Measurements from ENCODE around the gene SZT2.
A peak's percentile ranks its signal among the peaks of the same experiment; 100 is the strongest.

The SZT2 gene

DNA sequence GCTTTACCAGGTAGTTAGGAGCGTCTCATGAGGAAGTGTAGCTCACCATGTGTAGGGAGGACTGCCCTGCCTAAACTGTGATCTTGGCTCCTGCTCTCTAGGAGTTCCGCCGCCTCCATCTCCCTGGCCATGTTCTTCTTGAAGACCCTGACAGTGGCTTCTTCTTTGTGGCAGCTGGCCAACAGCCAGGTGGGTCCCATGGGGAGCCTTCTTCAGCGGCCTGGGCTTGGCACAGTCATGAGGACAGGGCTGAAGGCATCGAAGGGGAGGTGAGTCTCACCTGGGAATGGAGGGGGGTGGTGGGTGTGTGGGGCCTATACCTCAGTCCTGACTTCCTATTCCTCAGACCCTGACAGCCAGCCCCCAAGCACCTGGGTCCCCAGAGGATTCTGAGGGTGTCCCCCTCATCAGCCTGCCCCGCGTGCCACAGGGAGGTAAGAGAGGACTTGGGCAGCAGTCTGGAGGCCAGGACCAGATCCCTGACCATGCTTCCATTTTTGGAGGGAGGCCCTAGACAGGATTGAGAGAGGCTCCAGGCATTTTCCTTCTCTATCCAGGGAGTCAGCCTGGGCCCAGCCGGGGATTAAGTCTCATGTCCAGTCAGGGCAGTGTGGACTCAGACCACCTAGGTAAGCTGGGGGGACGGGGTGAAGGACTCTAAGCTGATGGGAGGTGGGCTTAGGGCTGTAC, 42.6 kb downstream of the SZT2 start:
- no peak for ATAC-seq
- TF ChIP-seq GLIS3 (CRISPR knock-in tag; IDR thresholded peaks at IDR 0.05) (no peak), PPARA (CRISPR knock-in tag; IDR thresholded peaks at IDR 0.05; ENCODE audit: borderline replicate concordance) (no peak), ZNF8 (CRISPR knock-in tag; IDR thresholded peaks at IDR 0.05) (no peak), OSR1 (CRISPR knock-in tag; IDR thresholded peaks at IDR 0.05) (no peak), BACH2 (CRISPR knock-in tag; IDR thresholded peaks at IDR 0.05; ENCODE audit: borderline replicate concordance) (no peak), SNAI2 (CRISPR knock-in tag; IDR thresholded peaks at IDR 0.05) (no peak), ZNF70 (CRISPR knock-in tag; IDR thresholded peaks at IDR 0.05) (no peak), ZNF565 (CRISPR knock-in tag; conservative IDR thresholded peaks at IDR 0.05; ENCODE audit: low read depth) (no peak), CSDC2 (CRISPR knock-in tag; IDR thresholded peaks at IDR 0.05) (no peak), ZFP3 (CRISPR knock-in tag; IDR thresholded peaks at IDR 0.05) (no peak), TCF4 (CRISPR knock-in tag; IDR thresholded peaks at IDR 0.05; ENCODE audit: borderline replicate concordance) (no peak), RARB (CRISPR knock-in tag; IDR thresholded peaks at IDR 0.05) (no peak), ZC3H10 (CRISPR knock-in tag; IDR thresholded peaks at IDR 0.05) (no peak), ISL1 (CRISPR knock-in tag; IDR thresholded peaks at IDR 0.05) (no peak), ESRRG (CRISPR knock-in tag; IDR thresholded peaks at IDR 0.05) (no peak)
- TF ChIP-seq, protein P1, sequence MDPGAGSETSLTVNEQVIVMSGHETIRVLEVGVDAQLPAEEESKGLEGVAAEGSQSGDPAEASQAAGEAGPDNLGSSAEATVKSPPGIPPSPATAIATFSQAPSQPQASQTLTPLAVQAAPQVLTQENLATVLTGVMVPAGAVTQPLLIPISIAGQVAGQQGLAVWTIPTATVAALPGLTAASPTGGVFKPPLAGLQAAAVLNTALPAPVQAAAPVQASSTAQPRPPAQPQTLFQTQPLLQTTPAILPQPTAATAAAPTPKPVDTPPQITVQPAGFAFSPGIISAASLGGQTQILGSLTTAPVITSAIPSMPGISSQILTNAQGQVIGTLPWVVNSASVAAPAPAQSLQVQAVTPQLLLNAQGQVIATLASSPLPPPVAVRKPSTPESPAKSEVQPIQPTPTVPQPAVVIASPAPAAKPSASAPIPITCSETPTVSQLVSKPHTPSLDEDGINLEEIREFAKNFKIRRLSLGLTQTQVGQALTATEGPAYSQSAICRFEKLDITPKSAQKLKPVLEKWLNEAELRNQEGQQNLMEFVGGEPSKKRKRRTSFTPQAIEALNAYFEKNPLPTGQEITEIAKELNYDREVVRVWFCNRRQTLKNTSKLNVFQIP (CRISPR knock-in tag; IDR thresholded peaks at IDR 0.05; ENCODE audit: borderline replicate concordance, low read depth): no peak
- TF ChIP-seq, protein P2, sequence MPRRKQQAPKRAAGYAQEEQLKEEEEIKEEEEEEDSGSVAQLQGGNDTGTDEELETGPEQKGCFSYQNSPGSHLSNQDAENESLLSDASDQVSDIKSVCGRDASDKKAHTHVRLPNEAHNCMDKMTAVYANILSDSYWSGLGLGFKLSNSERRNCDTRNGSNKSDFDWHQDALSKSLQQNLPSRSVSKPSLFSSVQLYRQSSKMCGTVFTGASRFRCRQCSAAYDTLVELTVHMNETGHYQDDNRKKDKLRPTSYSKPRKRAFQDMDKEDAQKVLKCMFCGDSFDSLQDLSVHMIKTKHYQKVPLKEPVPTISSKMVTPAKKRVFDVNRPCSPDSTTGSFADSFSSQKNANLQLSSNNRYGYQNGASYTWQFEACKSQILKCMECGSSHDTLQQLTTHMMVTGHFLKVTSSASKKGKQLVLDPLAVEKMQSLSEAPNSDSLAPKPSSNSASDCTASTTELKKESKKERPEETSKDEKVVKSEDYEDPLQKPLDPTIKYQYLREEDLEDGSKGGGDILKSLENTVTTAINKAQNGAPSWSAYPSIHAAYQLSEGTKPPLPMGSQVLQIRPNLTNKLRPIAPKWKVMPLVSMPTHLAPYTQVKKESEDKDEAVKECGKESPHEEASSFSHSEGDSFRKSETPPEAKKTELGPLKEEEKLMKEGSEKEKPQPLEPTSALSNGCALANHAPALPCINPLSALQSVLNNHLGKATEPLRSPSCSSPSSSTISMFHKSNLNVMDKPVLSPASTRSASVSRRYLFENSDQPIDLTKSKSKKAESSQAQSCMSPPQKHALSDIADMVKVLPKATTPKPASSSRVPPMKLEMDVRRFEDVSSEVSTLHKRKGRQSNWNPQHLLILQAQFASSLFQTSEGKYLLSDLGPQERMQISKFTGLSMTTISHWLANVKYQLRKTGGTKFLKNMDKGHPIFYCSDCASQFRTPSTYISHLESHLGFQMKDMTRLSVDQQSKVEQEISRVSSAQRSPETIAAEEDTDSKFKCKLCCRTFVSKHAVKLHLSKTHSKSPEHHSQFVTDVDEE (CRISPR knock-in tag; IDR thresholded peaks at IDR 0.05): no peak

DNA sequence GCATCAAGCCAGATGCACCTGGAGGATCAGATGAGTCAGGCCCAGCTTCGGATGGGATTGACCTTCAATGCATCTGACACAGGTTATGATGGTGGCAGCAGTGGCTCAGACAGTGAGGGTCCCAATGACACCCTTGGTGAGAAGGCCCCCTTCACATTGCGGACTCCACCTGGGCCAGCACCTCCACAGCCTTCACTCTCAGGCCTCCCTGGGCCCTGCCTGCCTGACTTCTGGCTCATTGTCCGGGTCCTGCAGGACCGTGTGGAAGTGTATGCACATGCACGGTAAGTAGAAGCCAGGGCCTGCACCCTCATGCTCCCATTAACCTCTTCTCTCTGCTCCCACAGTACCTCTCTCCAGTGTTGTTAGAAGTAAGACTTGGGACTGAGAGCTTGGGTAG, 43.2 kb downstream of the SZT2 start:
- no peak for ATAC-seq
- TF ChIP-seq ISL1 (CRISPR knock-in tag; IDR thresholded peaks at IDR 0.05): no peak
- TF ChIP-seq TCF4 (CRISPR knock-in tag; IDR thresholded peaks at IDR 0.05; ENCODE audit: borderline replicate concordance): no peak

DNA sequence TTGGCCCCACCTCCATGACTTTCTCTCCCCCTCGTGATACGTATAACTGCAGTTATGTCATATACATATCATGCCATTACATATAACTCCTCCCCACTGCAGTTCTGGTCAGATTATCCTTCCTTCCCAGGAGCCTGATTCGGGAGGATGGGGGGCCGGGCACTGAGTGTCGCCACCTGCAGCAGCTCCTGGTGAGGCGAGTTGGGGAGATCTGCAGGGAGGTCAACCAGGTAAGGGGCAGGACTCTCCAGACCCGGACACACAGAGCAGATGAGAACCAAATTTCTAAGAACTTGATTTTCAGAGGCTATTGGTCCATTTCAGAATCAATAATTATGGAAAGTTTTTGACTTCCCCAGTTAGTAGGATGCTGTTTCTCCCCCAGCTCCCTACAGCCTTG, 44.6 kb downstream of the SZT2 start:
- TF ChIP-seq TCF4 (CRISPR knock-in tag; IDR thresholded peaks at IDR 0.05; ENCODE audit: borderline replicate concordance) (no peak), OSR1 (CRISPR knock-in tag; IDR thresholded peaks at IDR 0.05) (no peak)
- no peak for ATAC-seq

DNA sequence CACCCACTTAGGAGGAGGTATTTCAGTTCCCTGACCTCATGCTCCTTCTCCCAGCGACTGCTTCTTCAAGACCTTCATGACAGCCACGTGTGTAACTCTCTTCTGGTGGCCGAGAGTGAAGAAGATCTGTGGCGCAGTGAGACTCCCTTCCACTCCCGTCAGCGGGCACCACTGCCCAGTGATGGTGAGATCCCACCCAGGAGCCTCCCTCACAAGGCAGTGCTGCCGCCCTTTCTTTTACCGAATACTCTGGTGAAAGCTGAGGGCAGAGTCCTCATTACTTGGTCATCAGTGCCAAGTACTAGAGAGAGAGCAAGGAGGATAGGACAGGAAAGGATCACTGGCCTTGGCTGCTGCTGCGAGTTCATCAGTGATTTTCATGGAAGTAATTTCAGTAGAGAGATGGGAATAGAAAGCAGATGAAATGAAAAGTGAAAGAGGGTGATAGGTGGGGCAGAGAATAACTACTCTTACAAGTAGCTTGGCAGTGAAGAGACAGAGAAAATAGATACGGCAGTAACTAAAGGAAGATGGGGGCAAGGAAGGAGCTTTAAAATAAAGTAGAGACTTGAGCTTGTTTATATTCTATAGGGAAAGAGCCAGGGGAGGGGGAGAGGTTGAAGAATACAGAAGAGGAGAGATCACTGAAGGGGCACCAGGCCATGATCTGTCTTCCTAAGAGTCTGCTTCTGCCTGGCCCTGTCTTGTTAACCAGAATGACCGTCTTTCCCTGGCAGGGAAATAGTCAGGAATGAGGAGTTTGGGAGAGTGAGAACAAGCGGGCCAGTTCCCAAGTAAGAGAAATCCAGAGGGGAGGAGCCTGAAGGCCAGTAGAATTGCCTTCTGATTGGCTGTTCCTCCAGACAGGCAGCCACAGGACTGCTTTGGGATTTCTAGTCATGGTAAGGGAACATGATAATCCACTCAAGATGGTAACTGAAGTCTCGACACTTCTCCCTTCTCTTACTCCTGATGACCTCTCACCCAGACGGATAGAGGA, 45.7 kb downstream of the SZT2 start:
- peak; percentile 43 for ATAC-seq
- no peak for TF ChIP-seq CSDC2 (CRISPR knock-in tag; IDR thresholded peaks at IDR 0.05)
- TF ChIP-seq PPARA (CRISPR knock-in tag; IDR thresholded peaks at IDR 0.05; ENCODE audit: borderline replicate concordance): no peak
- no peak for TF ChIP-seq ZNF565 (CRISPR knock-in tag; conservative IDR thresholded peaks at IDR 0.05; ENCODE audit: low read depth)
- no peak for TF ChIP-seq ARNTL (CRISPR knock-in tag; IDR thresholded peaks at IDR 0.05; ENCODE audit: borderline replicate concordance, low read depth)
- TF ChIP-seq RARB (CRISPR knock-in tag; IDR thresholded peaks at IDR 0.05): no peak
- TF ChIP-seq, protein P3, sequence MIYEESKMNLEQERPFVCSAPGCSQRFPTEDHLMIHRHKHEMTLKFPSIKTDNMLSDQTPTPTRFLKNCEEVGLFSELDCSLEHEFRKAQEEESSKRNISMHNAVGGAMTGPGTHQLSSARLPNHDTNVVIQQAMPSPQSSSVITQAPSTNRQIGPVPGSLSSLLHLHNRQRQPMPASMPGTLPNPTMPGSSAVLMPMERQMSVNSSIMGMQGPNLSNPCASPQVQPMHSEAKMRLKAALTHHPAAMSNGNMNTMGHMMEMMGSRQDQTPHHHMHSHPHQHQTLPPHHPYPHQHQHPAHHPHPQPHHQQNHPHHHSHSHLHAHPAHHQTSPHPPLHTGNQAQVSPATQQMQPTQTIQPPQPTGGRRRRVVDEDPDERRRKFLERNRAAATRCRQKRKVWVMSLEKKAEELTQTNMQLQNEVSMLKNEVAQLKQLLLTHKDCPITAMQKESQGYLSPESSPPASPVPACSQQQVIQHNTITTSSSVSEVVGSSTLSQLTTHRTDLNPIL (CRISPR knock-in tag; IDR thresholded peaks at IDR 0.05; ENCODE audit: low read depth): no peak
- TF ChIP-seq ISL1 (CRISPR knock-in tag; IDR thresholded peaks at IDR 0.05): no peak
- TF ChIP-seq, protein P2 (CRISPR knock-in tag; IDR thresholded peaks at IDR 0.05): no peak
- no peak for TF ChIP-seq GLIS3 (CRISPR knock-in tag; IDR thresholded peaks at IDR 0.05)
- no peak for TF ChIP-seq BACH2 (CRISPR knock-in tag; IDR thresholded peaks at IDR 0.05; ENCODE audit: borderline replicate concordance)
